Measurements from ENCODE around the gene ADCY4.

Gene ADCY4

GRCh38 chr14:24314377-24315193, 20.3 kb downstream of the ADCY4 start:
- DNase-seq: no peak

- peak in 1 of 2 donors; percentile 44 for DNase-seq
These were observed 21.0 kb downstream of the ADCY4 start for GRCh38 chr14:24313913-24314312.

- peak; percentile 20 to 67 for DNase-seq
These were observed 21.9 kb downstream of the ADCY4 start for GRCh38 chr14:24312736-24313507.

GRCh38 chr14:24311837-24312615, 22.8 kb downstream of the ADCY4 start:
- peak in 1 of 2 donors; percentile 36 for DNase-seq

GRCh38 chr14:24310646-24311604, 23.9 kb downstream of the ADCY4 start, which contains the start of gene LTB4R:
Gene LTB4R (plus strand): TSS chr14:24311502. CDS start chr14:24315652, 4,150 bp downstream.
- peak; percentile 20 to 65 for DNase-seq

- no peak for DNase-seq
These were observed 24.6 kb downstream of the ADCY4 start for GRCh38 chr14:24310265-24310645.

GRCh38 chr14:24309538-24310264, 25.2 kb downstream of the ADCY4 start, which contains the start of gene LTB4R2:
Gene LTB4R2 (plus strand): TSS chr14:24310140. CDS start chr14:24310665, 525 bp downstream.
- DNase-seq: no peak

- no peak for DNase-seq
These were observed 26.3 kb downstream of the ADCY4 start for GRCh38 chr14:24308342-24309124.

GRCh38 chr14:24307575-24308341, 27.1 kb downstream of the ADCY4 start, which contains the start of gene CIDEB:
Gene CIDEB (minus strand): TSS chr14:24307977. CDS start chr14:24307858, 119 bp downstream.
- DNase-seq: peak; percentile 29 to 52

- DNase-seq: no peak
These were observed 27.7 kb downstream of the ADCY4 start for GRCh38 chr14:24307156-24307574.

- DNase-seq: no peak
These were observed 30.9 kb downstream of the ADCY4 start for GRCh38 chr14:24304019-24304387.

GRCh38 chr14:24300326-24300980, 34.4 kb downstream of the ADCY4 start:
- DNase-seq: no peak

- peak; percentile 60 to 86 for DNase-seq
These were observed 35.3 kb downstream of the ADCY4 start, which contains the start of the genes DHRS1 and NOP9 for GRCh38 chr14:24299255-24300191. Gene DHRS1 (minus strand): TSS chr14:24299780. CDS start chr14:24299106, 674 bp downstream. Gene NOP9 (plus strand): TSS chr14:24299850. CDS start chr14:24299955, 105 bp downstream.

- no peak for DNase-seq
These were observed 36.0 kb downstream of the ADCY4 start for GRCh38 chr14:24298892-24299254.

GRCh38 chr14:24297190-24297964, 37.5 kb downstream of the ADCY4 start:
- peak in 1 of 2 donors; percentile 13 for DNase-seq
